Neural progenitor cell (in vitro differentiated cells): ENCODE data around the gene MRC1. TPM values are rescaled to one million over a fixed set of nuclear protein-coding genes. Genes with fewer than 3 reads are reported as not detected.

Experiments used
- DNase-seq: peaks from one replicate; pipeline ENCODE4 v3.0.0-alpha.2; 2016; ENCODE audit warnings: low spot score
- H2AFZ ChIP-seq: fragments of 200-600 bp; sonication (generic); replicated peaks from 2 replicates; pipeline ENCODE4 v1.6.1; 2016; ENCODE audit warnings: antibody characterized with exemption
- H3F3A ChIP-seq: fragments of 200-600 bp; sonication (generic); 2 replicates; pipeline ENCODE4 v1.6.1; 2016; ENCODE audit warnings: antibody characterized with exemption, low read depth
- H3K27ac ChIP-seq: fragments of 200-600 bp; sonication (generic); 2 replicates; pipeline ENCODE4 v1.5.1; 2016; ENCODE audit warnings: mild to moderate bottlenecking
- H3K27me3 ChIP-seq: fragments of 200-600 bp; sonication (generic); 2 replicates; pipeline ENCODE4 v1.6.1; 2016; ENCODE audit warnings: mild to moderate bottlenecking, moderate library complexity
- H3K36me3 ChIP-seq: fragments of 200-600 bp; sonication (generic); 2 replicates; pipeline ENCODE4 v1.5.1; 2016
- H3K4me1 ChIP-seq: fragments of 200-600 bp; sonication (generic); 2 replicates; pipeline ENCODE4 v1.6.1; 2016; ENCODE audit warnings: mixed run types
- H3K4me2 ChIP-seq: fragments of 200-600 bp; sonication (generic); 2 replicates; pipeline ENCODE4 v1.6.1; 2016
- H3K4me3 ChIP-seq: fragments of 200-600 bp; sonication (generic); 2 replicates; pipeline ENCODE4 v1.5.1; 2016
- H3K79me2 ChIP-seq: fragments of 200-600 bp; sonication (generic); 2 replicates; pipeline ENCODE4 v1.6.1; 2016; ENCODE audit warnings: low read depth
- H3K9ac ChIP-seq: fragments of 200-600 bp; sonication (generic); 2 replicates; pipeline ENCODE4 v1.6.1; 2016
- H3K9me3 ChIP-seq: fragments of 200-600 bp; sonication (generic); 2 replicates; pipeline ENCODE4 v1.5.1; 2016; ENCODE audit warnings: low read depth
- H4K20me1 ChIP-seq: fragments of 200-600 bp; sonication (generic); 2 replicates; pipeline ENCODE4 v1.6.1; 2016; ENCODE audit warnings: low read depth
- H3K27ac Mint-ChIP-seq: 3 replicates; pipeline ENCODE4 v1.8.0; 2021; ENCODE audit warnings: mixed read lengths
- H3K27me3 Mint-ChIP-seq: 2 replicates; pipeline ENCODE4 v1.8.0; 2022; ENCODE audit warnings: low read depth, mild to moderate bottlenecking, inconsistent platforms, moderate library complexity, mixed read lengths; ENCODE audit not compliant: insufficient read depth
- H3K36me3 Mint-ChIP-seq: 3 replicates; pipeline ENCODE4 v1.8.0; 2021; ENCODE audit warnings: mixed read lengths
- H3K4me1 Mint-ChIP-seq: 3 replicates; pipeline ENCODE4 v1.8.0; 2021; ENCODE audit warnings: mixed read lengths
- H3K4me3 Mint-ChIP-seq: 3 replicates; pipeline ENCODE4 v1.8.0; 2021; ENCODE audit warnings: mild to moderate bottlenecking, moderate library complexity, mixed read lengths
- H3K9me3 Mint-ChIP-seq: 3 replicates; pipeline ENCODE4 v1.8.0; 2020; ENCODE audit warnings: mixed read lengths
- EZH2 ChIP-seq: fragments of 200-600 bp; sonication (generic); IDR thresholded peaks from 2 replicates; pipeline ENCODE4 v1.6.1; 2017; ENCODE audit warnings: antibody characterized with exemption, mild to moderate bottlenecking, moderate library complexity
- EZH2phosphoT487 ChIP-seq: fragments of 200-600 bp; sonication (generic); IDR thresholded peaks from 2 replicates; pipeline ENCODE4 v1.6.1; 2017; ENCODE audit warnings: antibody characterized with exemption
- total RNA-seq: library from RNA; depleted of rRNA; stranded (reverse); fragments of >200 nt; gene quantifications from 2 replicates; pipeline ENCODE4 v1.2.3, GENCODE V29; 2015; ENCODE audit warnings: low replicate concordance
- TF ChIP-seq, protein P1 (sequence below): fragments of 200-600 bp; sonication (generic); IDR thresholded peaks from 2 replicates; pipeline ENCODE4 v1.5.1; 2017; ENCODE audit warnings: antibody characterized with exemption, mild to moderate bottlenecking

MRC1 gene
- total RNA-seq, 1 donor from 2014 or later: not detected

DNA sequence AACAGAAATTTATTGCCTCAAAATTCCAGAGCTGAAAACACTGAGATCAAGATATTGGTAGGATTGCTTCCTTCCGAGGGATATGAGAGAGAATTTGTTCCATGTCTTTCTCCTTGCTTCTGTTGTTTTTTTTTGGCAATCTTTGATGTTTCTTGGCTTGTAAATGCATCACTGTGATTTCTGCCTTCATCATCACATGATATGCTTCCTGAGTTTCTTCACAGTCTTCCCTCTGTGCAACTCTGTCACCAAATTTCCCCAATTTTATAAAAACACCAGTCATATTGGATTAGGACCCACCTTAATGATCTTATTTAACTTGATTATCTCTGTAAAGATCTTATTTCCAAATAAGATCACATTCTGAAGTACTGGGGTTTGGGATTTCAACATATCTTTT is 42.4 kb upstream of the MRC1 start:
- Histone ChIP-seq H2AFZ (no peak overlapping the region), H3K9me3 (no peaks in the 10 kb centered on the region), H3K4me1 (no peaks in the 10 kb centered on the region), H3K9ac (no peak overlapping the region), H4K20me1 (no peaks in the 10 kb centered on the region), H3K4me3 (no peak overlapping the region), H3K27ac (no peak overlapping the region), H3K36me3 (no peaks in the 10 kb centered on the region), H3K79me2 (no peaks in the 10 kb centered on the region), H3K4me2 (no peak overlapping the region), H3K27me3 (peaks cover 5% of the 10 kb centered on the region), H3F3A (no peaks in the 10 kb centered on the region)
- TF ChIP-seq, protein P1, sequence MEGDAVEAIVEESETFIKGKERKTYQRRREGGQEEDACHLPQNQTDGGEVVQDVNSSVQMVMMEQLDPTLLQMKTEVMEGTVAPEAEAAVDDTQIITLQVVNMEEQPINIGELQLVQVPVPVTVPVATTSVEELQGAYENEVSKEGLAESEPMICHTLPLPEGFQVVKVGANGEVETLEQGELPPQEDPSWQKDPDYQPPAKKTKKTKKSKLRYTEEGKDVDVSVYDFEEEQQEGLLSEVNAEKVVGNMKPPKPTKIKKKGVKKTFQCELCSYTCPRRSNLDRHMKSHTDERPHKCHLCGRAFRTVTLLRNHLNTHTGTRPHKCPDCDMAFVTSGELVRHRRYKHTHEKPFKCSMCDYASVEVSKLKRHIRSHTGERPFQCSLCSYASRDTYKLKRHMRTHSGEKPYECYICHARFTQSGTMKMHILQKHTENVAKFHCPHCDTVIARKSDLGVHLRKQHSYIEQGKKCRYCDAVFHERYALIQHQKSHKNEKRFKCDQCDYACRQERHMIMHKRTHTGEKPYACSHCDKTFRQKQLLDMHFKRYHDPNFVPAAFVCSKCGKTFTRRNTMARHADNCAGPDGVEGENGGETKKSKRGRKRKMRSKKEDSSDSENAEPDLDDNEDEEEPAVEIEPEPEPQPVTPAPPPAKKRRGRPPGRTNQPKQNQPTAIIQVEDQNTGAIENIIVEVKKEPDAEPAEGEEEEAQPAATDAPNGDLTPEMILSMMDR: no peak
- TF ChIP-seq EZH2phosphoT487: no peak
- no peak for TF ChIP-seq EZH2
- H3K4me1 Mint-ChIP-seq: no peaks in the 10 kb centered on the region
- no peak overlapping the region for H3K4me3 Mint-ChIP-seq
- no peak overlapping the region for H3K27ac Mint-ChIP-seq
- H3K36me3 Mint-ChIP-seq: no peaks in the 10 kb centered on the region
- no peaks in the 10 kb centered on the region for H3K9me3 Mint-ChIP-seq
- DNase-seq: no peak
- peaks cover 2% of the 10 kb centered on the region for H3K27me3 Mint-ChIP-seq

DNA sequence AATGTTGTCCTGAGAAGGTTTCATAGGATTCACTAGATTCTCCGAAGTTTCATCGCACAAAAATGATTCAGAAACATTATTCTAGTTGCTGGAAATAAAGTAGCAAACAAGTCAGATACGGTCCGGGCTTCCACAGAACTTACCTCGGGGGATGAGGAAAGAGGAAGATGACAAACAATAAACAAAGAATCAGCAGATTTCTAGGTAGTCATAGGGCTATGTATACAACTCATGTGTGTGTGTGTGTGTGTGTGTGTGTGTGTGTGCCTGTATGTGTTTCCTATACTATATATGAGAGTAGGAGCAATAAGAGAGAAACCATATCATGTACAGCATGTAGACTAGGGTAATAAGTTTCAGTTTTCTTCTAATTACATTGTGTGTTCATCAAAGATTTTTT is 40.7 kb upstream of the MRC1 start:
- no peaks in the 10 kb centered on the region for H3K9me3 Mint-ChIP-seq

DNA sequence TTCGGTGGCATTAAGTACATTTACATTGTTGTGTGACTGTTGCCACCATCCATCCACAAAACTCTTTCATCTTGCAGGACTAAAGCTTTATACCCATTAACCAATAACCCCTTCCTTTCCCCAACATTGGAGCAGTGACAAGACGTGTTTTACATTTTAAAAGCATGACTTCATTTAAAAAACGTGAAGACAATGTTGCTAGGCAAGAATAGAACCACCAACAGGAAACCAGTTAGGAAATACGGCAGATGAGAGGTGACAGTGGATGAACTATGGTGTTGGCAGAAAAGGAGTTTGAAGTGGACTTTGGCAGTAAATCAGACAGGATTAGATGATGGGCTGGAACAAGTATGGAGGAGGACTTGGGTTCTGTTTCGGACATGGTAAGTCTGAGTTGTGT is 40.2 kb upstream of the MRC1 start:
- no peak overlapping the region for H3K4me3 Mint-ChIP-seq
- TF ChIP-seq, protein P1: no peak
- TF ChIP-seq EZH2: no peak
- TF ChIP-seq EZH2phosphoT487: no peak
- Histone ChIP-seq H3K9me3 (no peaks in the 10 kb centered on the region), H3F3A (no peaks in the 10 kb centered on the region), H3K27ac (no peak overlapping the region), H3K4me1 (no peaks in the 10 kb centered on the region), H3K79me2 (no peaks in the 10 kb centered on the region), H3K4me2 (no peak overlapping the region), H4K20me1 (no peaks in the 10 kb centered on the region), H3K36me3 (no peaks in the 10 kb centered on the region), H3K9ac (no peak overlapping the region), H3K4me3 (no peak overlapping the region), H3K27me3 (no peaks in the 10 kb centered on the region), H2AFZ (no peak overlapping the region)
- H3K27ac Mint-ChIP-seq: no peak overlapping the region
- peaks cover 2% of the 10 kb centered on the region for H3K27me3 Mint-ChIP-seq
- no peaks in the 10 kb centered on the region for H3K9me3 Mint-ChIP-seq
- no peaks in the 10 kb centered on the region for H3K4me1 Mint-ChIP-seq
- no peak for DNase-seq
- no peaks in the 10 kb centered on the region for H3K36me3 Mint-ChIP-seq

More for the DNA sequence above, 40.7 kb upstream of the MRC1 start:
- Histone ChIP-seq H3K4me2 (no peak overlapping the region), H4K20me1 (no peaks in the 10 kb centered on the region), H3K27ac (no peak overlapping the region), H3K36me3 (no peaks in the 10 kb centered on the region), H3K9ac (no peak overlapping the region), H3K27me3 (peaks cover 3% of the 10 kb centered on the region), H3K4me1 (no peaks in the 10 kb centered on the region), H3K9me3 (no peaks in the 10 kb centered on the region), H3K4me3 (no peak overlapping the region), H3K79me2 (no peaks in the 10 kb centered on the region), H2AFZ (no peak overlapping the region), H3F3A (no peaks in the 10 kb centered on the region)
- Mint-ChIP-seq H3K4me1 (no peaks in the 10 kb centered on the region), H3K36me3 (no peaks in the 10 kb centered on the region), H3K27me3 (peaks cover 2% of the 10 kb centered on the region), H3K27ac (no peak overlapping the region), H3K4me3 (no peak overlapping the region)
- TF ChIP-seq, protein P1: no peak
- TF ChIP-seq EZH2phosphoT487: no peak
- no peak for TF ChIP-seq EZH2
- DNase-seq: no peak

DNA sequence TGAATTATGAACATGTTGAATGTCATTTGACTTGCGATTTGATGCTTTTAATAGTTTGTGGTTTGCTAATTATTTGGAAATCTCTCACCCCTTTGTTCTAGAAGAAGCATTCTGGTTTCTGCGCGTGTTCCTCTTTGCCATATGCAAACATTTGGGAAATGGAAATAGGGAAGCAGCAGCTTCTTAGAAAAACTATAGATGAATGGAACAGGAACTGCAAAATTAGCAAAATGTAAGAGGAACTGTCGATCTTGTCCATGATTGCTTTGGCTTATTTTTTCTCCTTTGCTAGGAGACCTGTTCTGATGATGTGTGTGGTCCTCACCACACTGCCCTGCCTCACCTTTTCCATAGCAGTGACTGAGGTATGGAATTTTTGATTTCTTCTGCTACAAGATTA is 38.1 kb upstream of the MRC1 start:
- H3K4me3 ChIP-seq: no peak overlapping the region
- H3K4me1 ChIP-seq: no peaks in the 10 kb centered on the region
- no peak overlapping the region for H3K9ac ChIP-seq
- no peaks in the 10 kb centered on the region for H3K36me3 Mint-ChIP-seq
- no peaks in the 10 kb centered on the region for H3F3A ChIP-seq
- H3K4me2 ChIP-seq: no peak overlapping the region
- no peaks in the 10 kb centered on the region for H3K9me3 ChIP-seq
- no peaks in the 10 kb centered on the region for H3K79me2 ChIP-seq
- H3K4me1 Mint-ChIP-seq: no peaks in the 10 kb centered on the region
- no peak overlapping the region for H3K27ac ChIP-seq
- no peak for DNase-seq
- no peaks in the 10 kb centered on the region for H3K36me3 ChIP-seq
- no peak overlapping the region for H2AFZ ChIP-seq
- no peak overlapping the region for H3K27ac Mint-ChIP-seq
- no peak for TF ChIP-seq EZH2
- TF ChIP-seq, protein P1: no peak
- no peaks in the 10 kb centered on the region for H4K20me1 ChIP-seq
- H3K27me3 ChIP-seq: no peaks in the 10 kb centered on the region
- no peak overlapping the region for H3K4me3 Mint-ChIP-seq
- H3K9me3 Mint-ChIP-seq: no peaks in the 10 kb centered on the region
- no peaks in the 10 kb centered on the region for H3K27me3 Mint-ChIP-seq
